ENCODE data around the gene DCLRE1A. TPM values are rescaled to one million over a fixed set of nuclear protein-coding genes. Genes with fewer than 3 reads are reported as not detected.

DCLRE1A gene
- total RNA-seq, 1 donor from 2014 or later = 7.1 TPM

DNA sequence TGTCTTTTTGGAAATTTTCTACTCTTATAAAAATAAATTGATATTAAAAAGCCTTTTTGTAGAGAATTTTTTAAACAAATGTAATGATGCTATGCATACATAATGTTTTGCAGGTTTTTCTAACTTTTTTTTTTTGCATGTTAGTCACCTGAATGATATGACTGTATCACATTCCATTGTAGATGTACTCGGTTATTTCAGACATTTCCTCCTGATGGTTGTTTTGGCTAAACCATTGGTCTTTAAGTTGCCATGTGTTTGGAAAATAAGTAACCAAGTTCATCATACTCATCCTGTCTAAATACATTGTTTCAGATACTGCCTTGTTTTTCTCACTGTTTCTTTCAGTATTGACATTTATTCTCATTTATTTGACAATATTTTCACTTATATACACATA lies 26.4 kb upstream of the DCLRE1A start:
- no peaks in the 10 kb centered on the region for H3K9me3 ChIP-seq
- intact Hi-C loops (cut with DNase I) = no loop called here
- no peaks in the 10 kb centered on the region for H3K4me1 ChIP-seq
- H3K27ac ChIP-seq = no peak overlapping the region
- H3K27me3 ChIP-seq (ENCODE audit: low read depth) = no peaks in the 10 kb centered on the region
- H3K36me3 ChIP-seq = peaks cover 36% of the 10 kb centered on the region
- ATAC-seq = no peak
- no peak overlapping the region for H3K4me3 ChIP-seq
- DNase-seq = no peak
- no peak for TF ChIP-seq CTCF (IDR thresholded peaks at IDR 0.05)

GRCh38 chr10:113879691-113880090 lies 25.8 kb upstream of the DCLRE1A start:
- ATAC-seq (no peak), DNase-seq (no peak)
- TF ChIP-seq CTCF (IDR thresholded peaks at IDR 0.05) = no peak
- Histone ChIP-seq H3K27me3 (ENCODE audit: low read depth) (no peaks in the 10 kb centered on the region), H3K4me1 (no peaks in the 10 kb centered on the region), H3K4me3 (no peak overlapping the region), H3K27ac (no peak overlapping the region), H3K9me3 (no peaks in the 10 kb centered on the region), H3K36me3 (peaks cover 36% of the 10 kb centered on the region)
- intact Hi-C loops (cut with DNase I) = no loop called here

GRCh38 chr10:113876461-113876860 lies 22.6 kb upstream of the DCLRE1A start:
- H3K4me3 ChIP-seq = no peak overlapping the region
- ATAC-seq = no peak

GRCh38 chr10:113875212-113875611 lies 21.3 kb upstream of the DCLRE1A start:
- DNase-seq (no peak), ATAC-seq (no peak)
- intact Hi-C loops (cut with DNase I) = no loop called here
- peaks cover 17% of the 10 kb centered on the region for H3K36me3 ChIP-seq
- no peak for TF ChIP-seq CTCF (IDR thresholded peaks at IDR 0.05)
- H3K4me1 ChIP-seq = no peaks in the 10 kb centered on the region
- H3K4me3 ChIP-seq = no peak overlapping the region
- no peak overlapping the region for H3K27ac ChIP-seq
- no peaks in the 10 kb centered on the region for H3K27me3 ChIP-seq (ENCODE audit: low read depth)
- H3K9me3 ChIP-seq = no peaks in the 10 kb centered on the region

More at GRCh38 chr10:113876461-113876860, 22.6 kb upstream of the DCLRE1A start:
- no peak for DNase-seq
- TF ChIP-seq CTCF (IDR thresholded peaks at IDR 0.05) = no peak
- Histone ChIP-seq H3K27ac (no peak overlapping the region), H3K4me1 (no peaks in the 10 kb centered on the region), H3K27me3 (ENCODE audit: low read depth) (no peaks in the 10 kb centered on the region), H3K9me3 (no peaks in the 10 kb centered on the region), H3K36me3 (peaks cover 22% of the 10 kb centered on the region)
- intact Hi-C loops (cut with DNase I) = no loop called here

GRCh38 chr10:113872139-113873030 lies 18.5 kb upstream of the DCLRE1A start:
- intact Hi-C loops (cut with DNase I) = no loop called here
- Histone ChIP-seq H3K4me3 (no peak overlapping the region), H3K27me3 (ENCODE audit: low read depth) (no peaks in the 10 kb centered on the region), H3K4me1 (no peaks in the 10 kb centered on the region), H3K9me3 (no peaks in the 10 kb centered on the region), H3K36me3 (peaks cover 11% of the 10 kb centered on the region), H3K27ac (no peak overlapping the region)
- DNase-seq (no peak), ATAC-seq (no peak)
- no peak for TF ChIP-seq CTCF (IDR thresholded peaks at IDR 0.05)
